Caki2 (cell line): ENCODE measurements around the gene ANKRD44. TPM values are rescaled to one million over a fixed set of nuclear protein-coding genes. Genes with fewer than 3 reads are reported as not detected.
"Not testable (repeated sequence)": the region's sequence is repeated elsewhere in the genome, so short reads cannot be mapped to it uniquely, and the experiment has no call there.

Experiments
- DNase-seq: peaks from one replicate; pipeline ENCODE4 v3.0.0-alpha.2; 2015; ENCODE audit warnings: low read depth
- in situ Hi-C: cut with HindIII; loops from 2 replicates; pipeline ENCODE4 v1.10.0; 2016; ENCODE audit warnings: low sequenced_read_pairs, low pct_unique_long_range_greater_than_20kb, mixed read lengths
- total RNA-seq: library from RNA; depleted of rRNA; stranded (reverse); fragments of >200 nt; shearing (Covaris generic); gene quantifications from 2 replicates; pipeline ENCODE4 v1.2.3, GENCODE V29; 2014; ENCODE audit warnings: low replicate concordance

ANKRD44 gene
- total RNA-seq, 1 experiment from 2014 or later, result 26.1 TPM

DNA sequence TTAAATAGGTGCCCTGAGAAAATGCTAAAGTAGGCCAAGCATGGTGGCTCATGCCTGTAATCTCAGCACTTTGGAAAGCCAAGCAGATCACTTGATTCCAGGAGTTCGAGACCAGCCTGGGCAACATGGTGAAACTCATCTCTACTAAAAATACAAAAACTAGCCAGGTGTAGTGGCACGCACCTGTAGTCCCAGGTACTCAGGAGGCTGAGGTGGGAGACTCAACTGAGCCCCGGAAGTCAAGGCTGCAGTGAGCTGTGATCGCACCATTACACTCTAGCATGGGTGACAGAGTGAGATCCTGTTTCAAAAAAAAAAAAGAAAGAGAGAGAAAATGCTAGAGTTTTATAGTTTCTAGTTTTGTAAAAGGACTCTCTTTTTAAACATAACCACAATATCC lies 12.0 kb downstream of the ANKRD44 start:
- in situ Hi-C loops, result no loop called here
- DNase-seq, result no peak

DNA sequence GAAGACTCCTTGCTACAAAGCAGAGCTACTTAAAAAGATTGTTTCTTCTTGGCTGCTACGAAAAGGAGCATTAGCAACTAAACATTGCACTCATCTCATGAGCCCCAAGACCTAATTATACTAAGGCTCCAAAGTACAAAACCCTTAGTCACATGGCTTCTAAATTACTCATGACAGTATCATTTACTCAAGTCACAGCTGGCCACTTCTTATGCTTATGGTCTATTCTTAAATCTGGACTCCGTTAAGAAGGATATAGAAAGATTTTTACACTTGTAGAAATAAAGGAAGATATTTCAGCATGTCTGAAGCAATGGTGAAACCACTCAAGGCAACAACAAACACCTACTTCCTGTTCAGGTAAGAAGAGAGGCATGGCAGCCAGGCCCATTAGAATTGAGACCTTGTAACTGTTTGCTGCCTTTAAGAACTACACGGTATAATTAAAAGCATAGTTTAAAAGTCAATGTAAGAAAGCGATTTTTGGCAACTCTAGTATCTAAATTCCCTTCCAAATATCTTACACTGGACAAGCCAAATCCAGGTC lies 12.7 kb downstream of the ANKRD44 start:
- in situ Hi-C loops, result no loop called here

GRCh38 chr2:197297266-197297665 lies 13.3 kb downstream of the ANKRD44 start:
- in situ Hi-C loops, result no loop called here

More for the DNA sequence above, 12.7 kb downstream of the ANKRD44 start:
- DNase-seq, result no peak

DNA sequence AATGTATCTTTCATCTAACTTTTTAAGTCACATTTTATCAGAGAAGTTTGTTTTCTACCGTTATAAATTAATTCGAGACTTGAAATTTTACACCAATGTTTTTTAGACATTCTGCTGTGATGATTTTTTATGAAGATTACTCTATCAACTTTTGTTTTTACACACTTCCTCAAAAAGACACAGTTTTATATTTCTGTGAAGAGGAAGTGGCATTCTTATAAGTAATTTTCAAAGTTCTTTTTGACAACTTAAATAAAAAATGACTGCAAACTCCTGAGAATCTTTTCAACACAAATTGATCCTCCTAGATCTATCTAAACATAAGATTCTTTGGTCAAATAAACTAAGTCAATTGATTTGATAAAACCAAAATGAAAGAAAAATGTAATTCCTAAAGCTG lies 13.7 kb downstream of the ANKRD44 start:
- in situ Hi-C loops, result no loop called here
- no peak for DNase-seq

More at GRCh38 chr2:197297266-197297665, 13.3 kb downstream of the ANKRD44 start:
- no peak for DNase-seq

DNA sequence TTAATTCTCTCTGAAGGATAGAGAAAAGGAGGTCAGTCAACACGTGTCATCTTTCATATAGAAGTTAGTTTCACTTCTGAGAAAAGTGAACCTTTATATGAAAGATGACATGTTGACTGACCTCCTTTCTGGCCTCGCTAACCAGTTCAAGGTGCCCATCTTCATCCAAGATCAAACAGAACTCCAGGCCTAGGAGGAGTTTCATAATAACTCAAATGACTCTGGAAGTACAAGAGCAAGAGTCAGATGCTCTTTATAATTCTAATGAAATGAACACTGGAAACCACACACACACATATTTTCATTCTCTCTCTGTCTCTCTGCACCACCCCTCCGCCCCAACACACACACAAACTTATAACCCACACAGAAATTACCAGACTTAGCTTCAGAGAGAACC lies 16.3 kb downstream of the ANKRD44 start:
- in situ Hi-C loops, result no loop called here
- no peak for DNase-seq

DNA sequence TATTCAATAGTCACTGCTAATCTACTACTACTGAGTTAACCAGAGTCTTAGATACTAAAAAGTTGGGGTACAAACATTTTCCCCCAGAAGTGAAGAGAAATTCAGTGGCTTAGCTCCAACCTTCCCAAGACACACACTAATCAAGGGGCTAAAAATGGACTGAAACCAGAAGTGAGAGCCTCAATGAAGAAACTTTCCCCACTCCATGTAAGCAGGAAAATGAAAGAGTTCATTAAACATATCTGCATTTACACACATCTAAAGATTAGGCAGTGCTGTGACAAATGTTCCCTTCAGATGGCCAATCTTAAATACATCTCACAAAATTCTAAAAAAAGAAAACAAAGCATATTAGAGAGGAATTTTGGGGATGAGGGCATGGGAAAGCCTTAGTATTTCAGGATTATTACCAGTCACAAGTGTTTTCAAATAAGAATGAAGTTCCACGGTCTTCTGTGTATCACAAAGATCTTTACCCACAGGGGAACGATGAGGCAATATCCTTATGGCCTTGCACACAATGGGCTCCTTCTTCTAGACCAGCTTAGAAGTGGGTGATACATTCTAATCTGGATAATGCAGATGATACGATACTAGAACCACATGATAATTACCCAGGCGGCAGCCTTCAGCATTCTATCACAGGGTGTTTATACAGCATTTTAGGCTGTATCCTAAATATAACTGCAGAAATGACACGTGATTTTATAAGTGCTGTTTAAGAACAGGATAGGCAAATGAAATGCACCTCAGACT lies 17.1 kb downstream of the ANKRD44 start:
- in situ Hi-C loops, result no loop called here
- no peak for DNase-seq

- no peak for DNase-seq
- in situ Hi-C loops, result no loop called here
These were observed 18.0 kb downstream of the ANKRD44 start for GRCh38 chr2:197292619-197293018.

- in situ Hi-C loops, DNase-seq: not testable (repeated sequence)
These were observed 23.0 kb downstream of the ANKRD44 start for GRCh38 chr2:197287596-197287932.

DNA sequence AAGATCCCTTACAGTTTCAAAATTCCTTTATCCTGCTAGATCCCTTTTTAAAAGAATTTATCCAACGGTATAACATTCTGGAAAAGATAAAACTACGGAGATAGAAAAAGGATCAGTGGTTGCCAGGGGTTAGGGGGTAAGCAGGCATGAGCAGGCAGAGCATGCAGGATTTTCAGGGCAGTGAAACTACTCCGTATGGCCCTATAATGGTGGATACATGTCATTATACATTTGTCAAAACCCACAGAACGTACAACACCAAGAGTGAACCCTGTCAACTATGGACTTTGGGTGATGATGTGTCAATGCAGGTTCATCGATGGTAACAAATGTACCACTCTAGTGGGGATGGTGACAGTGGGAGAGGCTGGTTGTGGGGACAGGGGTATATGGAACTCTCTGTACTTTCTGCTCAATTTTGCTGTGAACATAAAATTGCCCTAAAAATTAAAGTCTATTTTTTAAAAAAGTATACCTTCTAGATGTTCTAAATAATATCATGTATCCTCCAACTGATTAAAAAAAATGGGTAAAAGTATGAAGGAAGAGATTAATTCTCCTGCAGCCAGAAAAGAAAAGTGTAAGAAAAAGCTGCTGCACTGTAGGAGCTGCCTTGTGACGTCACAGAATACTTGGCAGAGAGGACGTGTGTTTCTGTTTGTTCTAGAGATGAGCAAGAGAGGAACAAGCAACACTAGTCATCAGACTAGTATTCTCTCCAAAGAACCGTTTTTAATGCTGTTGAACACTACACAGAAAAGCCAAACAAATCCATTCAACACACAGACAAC lies 23.6 kb downstream of the ANKRD44 start:
- in situ Hi-C loops, result no loop called here
- peak; percentile 71 for DNase-seq

- in situ Hi-C loops, result no loop called here
- DNase-seq, result no peak
These were observed 25.2 kb downstream of the ANKRD44 start for GRCh38 chr2:197285361-197285760.

DNA sequence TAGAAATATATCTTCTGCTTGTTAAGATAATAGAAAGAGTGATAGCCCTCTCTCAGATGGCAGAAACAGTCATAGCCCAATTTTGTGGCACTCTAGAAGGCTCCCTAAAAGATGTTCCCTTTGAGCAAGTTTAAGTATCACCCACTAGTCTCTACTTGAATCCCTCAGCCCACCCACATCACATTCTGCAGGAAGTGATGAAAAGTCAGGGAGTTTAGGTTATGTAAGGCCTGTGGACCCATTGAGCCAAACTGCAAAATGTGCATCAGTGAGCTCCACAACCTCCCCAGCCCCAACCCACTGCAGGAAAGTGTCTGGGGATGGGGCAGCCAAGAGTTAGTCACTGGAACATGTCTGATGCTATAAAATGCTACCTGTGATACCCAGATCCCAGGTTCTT lies 25.6 kb downstream of the ANKRD44 start:
- in situ Hi-C loops, result no loop called here
- DNase-seq, result no peak

GRCh38 chr2:197281421-197281820 lies 29.2 kb downstream of the ANKRD44 start:
- in situ Hi-C loops, result no loop called here

GRCh38 chr2:197280015-197280702 lies 30.4 kb downstream of the ANKRD44 start:
- in situ Hi-C loops, result no loop called here
- DNase-seq, result no peak

More at GRCh38 chr2:197281421-197281820, 29.2 kb downstream of the ANKRD44 start:
- no peak for DNase-seq

DNA sequence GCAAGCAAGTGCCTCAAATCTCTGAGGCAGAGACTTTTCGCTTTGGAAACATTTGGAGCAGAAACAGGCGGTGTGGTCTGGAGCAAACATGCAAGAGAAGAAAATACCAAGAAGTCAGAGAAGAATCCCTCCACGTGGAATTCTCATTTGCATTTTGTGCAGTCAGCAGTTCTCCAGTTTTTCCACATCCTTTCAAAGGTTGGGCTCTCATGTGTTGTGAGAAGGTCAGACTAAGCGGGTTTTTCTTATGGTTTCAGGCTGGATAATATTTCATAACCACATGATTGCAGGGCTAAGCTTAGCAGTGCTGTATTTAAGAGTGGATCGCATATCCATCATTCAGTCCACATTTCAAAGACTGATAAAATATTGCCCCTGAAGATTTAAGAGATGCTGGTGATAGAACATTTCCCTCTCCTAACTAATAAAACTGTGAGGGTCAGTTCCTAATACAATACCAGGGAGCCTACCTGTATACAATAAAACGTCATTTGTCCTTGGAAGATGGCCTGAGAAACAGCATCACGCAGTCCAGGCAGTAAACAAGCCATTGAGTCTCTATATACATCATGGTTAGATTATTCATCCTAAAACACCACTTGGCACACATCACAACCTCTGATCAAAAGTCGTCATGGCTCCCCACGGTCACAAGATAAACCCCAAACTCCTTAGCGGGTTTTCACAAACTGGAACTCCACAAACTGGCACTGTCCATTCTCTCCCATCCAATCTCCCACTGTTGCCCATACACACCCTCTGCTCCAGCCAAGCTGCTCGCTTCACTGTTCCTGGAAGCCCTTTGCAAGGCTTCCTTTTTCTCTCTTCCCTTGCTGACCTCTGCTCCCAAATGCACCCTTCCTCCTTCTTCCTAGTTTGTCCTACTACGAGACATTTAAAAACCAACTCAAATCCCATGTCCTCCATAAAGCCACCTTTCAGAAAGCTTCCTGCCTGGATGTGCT lies 31.5 kb downstream of the ANKRD44 start:
- in situ Hi-C loops, result no loop called here
- DNase-seq, result no peak

GRCh38 chr2:197277794-197278193 lies 32.8 kb downstream of the ANKRD44 start:
- in situ Hi-C loops, result no loop called here
- DNase-seq, result no peak

- in situ Hi-C loops, result no loop called here
These were observed 34.4 kb downstream of the ANKRD44 start for GRCh38 chr2:197276156-197276555.

DNA sequence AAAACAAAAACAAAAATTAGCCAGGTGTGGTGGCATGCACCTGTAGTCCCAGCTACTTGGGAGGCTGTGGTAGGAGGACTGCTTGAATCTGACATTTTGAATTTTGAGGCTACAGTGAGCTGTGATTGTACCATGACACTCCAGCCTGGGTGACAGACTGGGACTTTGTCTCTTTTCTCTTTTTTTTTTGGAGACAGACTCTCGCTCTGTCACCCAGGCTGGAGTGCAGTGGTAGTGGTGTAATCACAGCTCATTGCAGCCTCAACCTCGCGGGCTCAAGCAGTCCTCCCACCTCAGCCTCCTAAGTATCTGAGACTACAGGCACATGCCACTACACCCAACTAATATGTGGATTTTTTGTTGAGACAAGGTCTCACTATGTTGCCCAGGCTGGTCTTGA lies 35.6 kb downstream of the ANKRD44 start:
- DNase-seq, result no peak
- in situ Hi-C loops, result no loop called here

More at GRCh38 chr2:197276156-197276555, 34.4 kb downstream of the ANKRD44 start:
- DNase-seq, result no peak

GRCh38 chr2:197274349-197274748 lies 36.2 kb downstream of the ANKRD44 start:
- DNase-seq, result no peak
- in situ Hi-C loops, result no loop called here
